ENCODE data around the gene RALGPS1. TPM values are rescaled to one million over a fixed set of nuclear protein-coding genes. Genes with fewer than 3 reads are reported as not detected.

The RALGPS1 gene
- total RNA-seq, 2 experiments from 2014 or later = 14.1 to 14.4 TPM

DNA sequence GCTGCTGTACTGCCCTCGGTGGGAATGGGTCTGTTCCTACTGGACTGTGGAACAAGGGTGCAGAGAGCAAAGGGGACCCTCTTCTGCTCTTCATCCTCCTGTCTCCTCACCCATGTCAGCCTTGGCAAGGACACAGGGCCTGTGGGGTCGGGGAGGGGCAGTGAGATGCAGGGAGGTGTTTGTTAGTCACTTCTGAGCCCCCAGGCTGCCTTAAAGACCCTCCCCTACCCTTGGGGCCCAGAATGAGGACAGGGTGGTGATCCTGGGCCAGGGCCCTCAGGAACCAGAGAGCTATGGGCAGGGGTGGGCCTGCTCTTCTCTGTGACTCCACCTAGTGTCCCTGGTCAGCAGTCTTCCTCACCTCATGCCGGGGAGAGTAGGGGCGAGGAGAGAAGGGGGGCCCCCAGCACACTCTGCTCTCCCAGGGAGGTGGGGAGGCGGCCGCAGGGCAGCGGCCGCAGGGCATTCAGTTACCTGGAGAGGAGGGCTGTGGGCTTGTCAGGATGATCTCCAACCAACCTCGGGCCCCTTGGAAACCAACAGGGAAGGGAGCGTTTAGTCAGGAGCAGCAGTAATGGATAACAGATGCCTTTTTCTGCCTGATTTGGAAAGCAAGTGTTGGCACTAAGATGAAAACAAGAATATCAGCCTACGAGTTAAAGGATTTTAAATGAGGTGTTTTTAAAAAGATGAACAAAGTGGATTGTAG lies 288.0 kb downstream of the RALGPS1 start:
- POLR2A ChIA-PET = no interaction called here
- CTCF ChIA-PET (ENCODE audit: unreplicated experiment) = no interaction called here

DNA sequence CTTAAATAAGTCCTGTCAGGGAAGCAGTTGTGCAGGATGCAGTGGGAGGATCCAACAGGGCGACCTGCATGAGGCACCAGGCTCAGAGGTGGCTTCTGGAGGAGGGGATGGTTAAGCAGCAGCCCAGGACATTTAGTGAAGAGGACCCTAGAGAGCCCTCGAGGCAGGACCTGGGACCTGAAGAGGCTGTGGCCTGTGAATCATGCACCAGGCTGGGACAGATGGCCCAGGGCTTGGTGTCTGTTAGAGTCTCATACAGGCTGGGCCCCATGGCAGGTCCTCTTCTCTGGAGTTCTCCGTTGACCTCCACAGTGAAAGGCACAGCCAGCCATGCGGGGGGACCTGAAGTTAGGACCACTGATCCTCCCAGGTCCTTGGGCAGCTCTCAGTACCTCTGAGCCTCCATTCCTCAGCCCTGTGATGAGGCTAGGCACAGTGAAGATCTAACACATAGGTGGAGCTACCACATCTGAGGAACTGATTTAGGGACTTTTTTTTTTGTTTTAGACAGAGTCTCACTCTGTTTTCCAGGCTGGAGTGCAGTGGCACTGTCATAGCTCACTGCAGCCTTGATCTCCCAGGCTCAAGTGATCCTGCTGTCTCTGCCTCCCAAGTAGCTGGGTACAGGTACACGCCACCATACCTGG lies 289.2 kb downstream of the RALGPS1 start:
- DNase-seq (ENCODE audit: low spot score) = no peak
- Histone ChIP-seq H2AFZ (ENCODE audit: low read length) (no peak overlapping the region), H3K4me3 (ENCODE audit: low read depth, low read length, poor library complexity, severe bottlenecking) (no peak overlapping the region), H3K36me3 (ENCODE audit: insufficient read depth, low read length) (no peaks in the 10 kb centered on the region), H4K20me1 (ENCODE audit: insufficient read depth, low read length) (no peaks in the 10 kb centered on the region), H3K9me3 (ENCODE audit: low read length) (no peaks in the 10 kb centered on the region), H3K27ac (ENCODE audit: low read depth, low read length, poor library complexity, severe bottlenecking) (no peak overlapping the region), H3K79me2 (ENCODE audit: insufficient read depth, low read depth, low read length) (no peaks in the 10 kb centered on the region), H3K9me2 (ENCODE audit: insufficient read depth, low read length) (no peaks in the 10 kb centered on the region), H3K4me1 (ENCODE audit: insufficient read depth, low read length, poor library complexity, severe bottlenecking) (peaks cover 3% of the 10 kb centered on the region), H3K4me2 (ENCODE audit: low read length) (no peak overlapping the region)
- ChIA-PET CTCF (ENCODE audit: unreplicated experiment) (no interaction called here), POLR2A (no interaction called here)
- intact Hi-C loops (cut with micrococcal nuclease; ENCODE audit: unreplicated experiment) = no loop called here
- BruUV-seq (replicated peaks) = no TSS peak
- TF ChIP-seq, protein P1, sequence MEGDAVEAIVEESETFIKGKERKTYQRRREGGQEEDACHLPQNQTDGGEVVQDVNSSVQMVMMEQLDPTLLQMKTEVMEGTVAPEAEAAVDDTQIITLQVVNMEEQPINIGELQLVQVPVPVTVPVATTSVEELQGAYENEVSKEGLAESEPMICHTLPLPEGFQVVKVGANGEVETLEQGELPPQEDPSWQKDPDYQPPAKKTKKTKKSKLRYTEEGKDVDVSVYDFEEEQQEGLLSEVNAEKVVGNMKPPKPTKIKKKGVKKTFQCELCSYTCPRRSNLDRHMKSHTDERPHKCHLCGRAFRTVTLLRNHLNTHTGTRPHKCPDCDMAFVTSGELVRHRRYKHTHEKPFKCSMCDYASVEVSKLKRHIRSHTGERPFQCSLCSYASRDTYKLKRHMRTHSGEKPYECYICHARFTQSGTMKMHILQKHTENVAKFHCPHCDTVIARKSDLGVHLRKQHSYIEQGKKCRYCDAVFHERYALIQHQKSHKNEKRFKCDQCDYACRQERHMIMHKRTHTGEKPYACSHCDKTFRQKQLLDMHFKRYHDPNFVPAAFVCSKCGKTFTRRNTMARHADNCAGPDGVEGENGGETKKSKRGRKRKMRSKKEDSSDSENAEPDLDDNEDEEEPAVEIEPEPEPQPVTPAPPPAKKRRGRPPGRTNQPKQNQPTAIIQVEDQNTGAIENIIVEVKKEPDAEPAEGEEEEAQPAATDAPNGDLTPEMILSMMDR (conservative IDR thresholded peaks at IDR 0.05; ENCODE audit: low read length) = no peak
- TF ChIP-seq EZH2phosphoT487 (IDR thresholded peaks at IDR 0.05; ENCODE audit: borderline replicate concordance, low read depth, low read length) = no peak

More for the DNA sequence above, 288.0 kb downstream of the RALGPS1 start:
- TF ChIP-seq, protein P1 (conservative IDR thresholded peaks at IDR 0.05; ENCODE audit: low read length) = no peak
- no peak for TF ChIP-seq EZH2phosphoT487 (IDR thresholded peaks at IDR 0.05; ENCODE audit: borderline replicate concordance, low read depth, low read length)
- Histone ChIP-seq H3K36me3 (ENCODE audit: insufficient read depth, low read length) (no peaks in the 10 kb centered on the region), H3K4me1 (ENCODE audit: insufficient read depth, low read length, poor library complexity, severe bottlenecking) (peaks cover 3% of the 10 kb centered on the region), H3K27ac (ENCODE audit: low read depth, low read length, poor library complexity, severe bottlenecking) (no peak overlapping the region), H3K9me2 (ENCODE audit: insufficient read depth, low read length) (no peaks in the 10 kb centered on the region), H4K20me1 (ENCODE audit: insufficient read depth, low read length) (no peaks in the 10 kb centered on the region), H3K4me2 (ENCODE audit: low read length) (no peak overlapping the region), H3K79me2 (ENCODE audit: insufficient read depth, low read depth, low read length) (no peaks in the 10 kb centered on the region), H3K9me3 (ENCODE audit: low read length) (no peaks in the 10 kb centered on the region), H2AFZ (ENCODE audit: low read length) (no peak overlapping the region), H3K4me3 (ENCODE audit: low read depth, low read length, poor library complexity, severe bottlenecking) (no peak overlapping the region)
- BruUV-seq (replicated peaks) = no TSS peak
- no peak for DNase-seq (ENCODE audit: low spot score)
- intact Hi-C loops (cut with micrococcal nuclease; ENCODE audit: unreplicated experiment) = no loop called here

All from OCI-LY7 (cell line).